ENCODE results near the gene NMD3. TPM values are rescaled to one million over a fixed set of nuclear protein-coding genes. Genes with fewer than 3 reads are reported as not detected.

NMD3 gene
- total RNA-seq, 1 experiment from 2014 or later: 55.6 TPM

- Histone ChIP-seq H2BK12ac (ENCODE audit: insufficient read length, low read depth, low read length) (no peak overlapping the region), H3K9ac (ENCODE audit: extremely low read depth, insufficient read length, low read length) (no peak overlapping the region), H3K79me2 (ENCODE audit: insufficient read depth, low read length) (peaks cover 7% of the 10 kb centered on the region; the same call in 1 of the 2 replicates), H3K4me1 (ENCODE audit: insufficient read depth, low read length) (no peaks in the 10 kb centered on the region), H3K27ac (ENCODE audit: insufficient read length, low read depth, low read length) (no peak overlapping the region), H3K56ac (ENCODE audit: insufficient read length, low read depth, low read length) (no peak overlapping the region), H3K14ac (ENCODE audit: insufficient read depth, low read length) (no peak overlapping the region), H4K8ac (replicated peaks; ENCODE audit: insufficient read length, low read depth, low read length) (no peak overlapping the region), H3K27me3 (ENCODE audit: insufficient read depth, low read length) (no peaks in the 10 kb centered on the region), H2AK5ac (ENCODE audit: insufficient read length, low read length) (no peak overlapping the region), H2AFZ (ENCODE audit: low read length) (no peak overlapping the region), H2BK5ac (ENCODE audit: insufficient read length, low read length) (no peak overlapping the region), H3K23me2 (ENCODE audit: insufficient read length, low read depth, low read length, poor library complexity, severe bottlenecking) (peaks cover 3% of the 10 kb centered on the region), H4K91ac (ENCODE audit: insufficient read length, low read depth, low read length) (no peak overlapping the region), H3T11ph (ENCODE audit: low read length) (no peak overlapping the region), H3K23ac (ENCODE audit: insufficient read length, low read depth, low read length) (no peak overlapping the region), H2BK120ac (ENCODE audit: low read depth, low read length, poor library complexity, severe bottlenecking) (no peak overlapping the region), H3K18ac (ENCODE audit: insufficient read length, low read depth, low read length) (no peak overlapping the region), H3K9me3 (ENCODE audit: control insufficient read depth, low read depth, low read length) (no peaks in the 10 kb centered on the region), H4K20me1 (ENCODE audit: control insufficient read depth, insufficient read depth, insufficient read length) (no peaks in the 10 kb centered on the region), H3K4ac (ENCODE audit: low read depth, low read length) (no peak overlapping the region), H3K79me1 (ENCODE audit: insufficient read depth, low read depth, low read length, poor library complexity, severe bottlenecking) (no peaks in the 10 kb centered on the region), H4K5ac (ENCODE audit: insufficient read length, low read depth, low read length) (no peak overlapping the region), H2BK15ac (ENCODE audit: low read depth, low read length) (no peak overlapping the region), H2BK20ac (ENCODE audit: low read depth, low read length, poor library complexity, severe bottlenecking) (no peak overlapping the region), H3K4me2 (ENCODE audit: insufficient read depth, insufficient read length, low read length) (no peak overlapping the region)
- WGBS (ENCODE audit: extremely low coverage, insufficient read length, low lambda C conversion rate): no CpG with 5 or more reads among the region's 4 CpGs
- peaks cover 16 to 19% of the 10 kb centered on the region in 2 experiments for H3K4me1 Mint-ChIP-seq
- H3K27me3 Mint-ChIP-seq (ENCODE audit: low read depth): no peaks in the 10 kb centered on the region; the same call in 1 of the 2 replicates
- peaks cover 2 to 15% (median 5%) of the 10 kb centered on the region in 3 experiments for H3K36me3 Mint-ChIP-seq (ENCODE audit: insufficient read depth in 1 of 3, low read depth in 3 of 3)
- no peak overlapping the region for H3K27ac Mint-ChIP-seq
- H3K9me3 Mint-ChIP-seq: peaks cover 2 to 3% of the 10 kb centered on the region in 2 experiments; a peak in 4 of 5 replicates
- no peak for DNase-seq
- H3K4me3 Mint-ChIP-seq: no peak overlapping the region
- no peak for TF ChIP-seq CTCF (conservative IDR thresholded peaks at IDR 0.05)
Measured at GRCh38 chr3:161219495-161219894, 1.6 kb upstream of the NMD3 start.
